GM21367 (cell line): ENCODE measurements around the gene DAB2IP.

Experiments
- ATAC-seq: cut with Tn5 transposase; IDR thresholded peaks from one replicate; pipeline ENCODE4 v1.9.1; 2021; ENCODE audit not compliant: unreplicated experiment

Gene DAB2IP

DNA sequence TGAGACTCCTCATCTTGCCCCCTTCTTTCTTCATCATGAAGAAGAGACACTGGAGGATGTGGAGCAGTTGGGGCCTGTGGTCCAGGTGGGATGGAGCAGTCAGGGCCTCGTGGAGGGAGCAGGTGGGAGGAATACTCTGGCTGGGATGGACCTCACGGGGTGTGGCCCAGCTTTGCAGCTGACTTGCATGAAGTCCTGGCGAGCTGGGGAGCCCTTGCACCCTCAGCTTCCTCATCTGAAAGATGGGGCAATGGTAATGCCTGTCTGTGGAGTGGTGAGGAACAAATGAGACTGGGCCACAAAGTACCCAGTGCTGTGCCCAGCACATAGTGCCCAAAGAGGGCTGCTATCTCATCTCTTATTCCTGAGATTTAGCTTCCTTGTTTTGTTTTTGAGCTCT, 91.5 kb downstream of the DAB2IP start:
- no peak for ATAC-seq

DNA sequence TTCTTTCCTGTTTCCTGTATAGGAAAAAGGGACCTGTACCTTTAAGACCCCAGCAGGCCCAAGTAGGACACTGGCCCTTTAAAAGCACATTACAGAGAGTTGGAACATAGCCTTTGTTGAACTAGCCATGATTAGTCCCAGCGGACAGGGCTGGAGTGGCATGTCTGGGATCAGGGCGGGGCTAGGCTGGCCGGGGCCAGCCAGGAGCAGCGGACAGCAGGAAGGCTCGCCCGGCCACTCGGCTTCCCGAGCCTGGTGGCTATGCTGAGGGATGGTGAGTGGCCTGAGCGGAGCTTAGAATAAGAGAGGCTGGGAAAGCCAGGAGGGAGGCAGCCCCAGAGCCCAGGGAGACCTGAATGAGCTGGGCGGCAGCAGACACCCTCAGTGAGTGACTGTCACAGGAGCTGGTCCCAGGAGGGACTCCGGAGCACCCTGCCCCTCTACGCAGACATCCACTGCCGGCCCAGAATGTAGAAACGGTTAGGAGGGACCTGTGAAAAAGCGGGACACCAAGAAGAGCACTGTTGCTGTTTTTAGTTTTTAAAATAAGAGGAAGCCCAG, 92.1 kb downstream of the DAB2IP start:
- ATAC-seq, result no peak

DNA sequence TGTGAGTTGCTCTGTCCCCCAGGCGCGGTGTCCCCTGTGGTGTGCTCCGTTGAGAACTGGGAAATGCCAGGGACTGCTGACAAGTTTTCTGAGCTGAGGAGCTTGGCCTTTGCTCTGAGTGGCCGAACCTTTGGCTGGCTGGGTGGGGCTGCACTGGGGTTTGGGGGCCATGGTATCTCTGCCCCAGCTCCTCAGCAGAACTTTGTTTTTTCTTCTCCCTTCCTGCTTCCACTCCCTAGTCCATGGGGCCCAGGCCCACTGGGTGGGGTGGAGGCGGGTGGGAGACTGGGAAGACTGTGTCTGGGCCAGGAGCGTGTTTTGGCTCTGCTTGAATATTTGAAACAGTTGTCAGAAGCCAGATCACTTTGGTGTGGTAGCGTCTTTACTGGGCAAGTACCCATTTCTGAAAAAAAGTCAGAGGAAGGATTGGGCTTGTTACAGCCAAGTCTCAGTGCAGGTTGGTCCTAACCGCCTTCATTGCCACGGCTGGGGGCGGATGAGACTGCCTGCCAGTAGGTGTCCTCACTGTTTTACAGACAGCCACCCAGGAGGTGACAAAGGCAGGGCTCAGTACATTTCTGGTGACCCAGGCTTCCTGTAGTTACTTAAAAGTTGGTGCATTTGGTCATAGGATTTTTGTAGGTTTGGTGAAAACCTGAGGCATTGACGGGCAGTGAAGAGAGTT, 92.7 kb downstream of the DAB2IP start:
- ATAC-seq, result no peak

- ATAC-seq, result no peak
Observed at GRCh38 chr9:121744687-121745395, 93.4 kb downstream of the DAB2IP start.

GRCh38 chr9:121745396-121745695, 93.9 kb downstream of the DAB2IP start:
- ATAC-seq, result no peak

DNA sequence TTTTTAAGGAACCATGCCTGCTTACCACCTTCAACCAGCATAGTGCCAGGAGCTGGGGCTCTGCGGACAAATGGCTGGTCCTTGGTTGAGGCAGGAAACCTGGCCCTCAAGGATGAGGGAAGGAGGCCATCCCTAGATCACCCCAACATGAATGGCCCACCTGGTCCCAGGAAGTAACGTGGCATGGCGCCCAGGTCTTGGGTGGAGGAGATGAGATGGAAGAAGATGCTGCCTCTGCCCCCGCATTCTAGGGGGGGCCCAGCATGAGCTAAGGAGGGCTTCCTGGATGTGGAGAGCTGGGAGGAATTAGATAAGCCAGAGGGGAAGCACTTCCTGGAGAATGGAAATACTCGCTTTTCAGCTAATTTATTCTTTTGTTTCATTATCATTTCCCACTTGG, 95.0 kb downstream of the DAB2IP start:
- ATAC-seq, result no peak

GRCh38 chr9:121746866-121747265, 95.4 kb downstream of the DAB2IP start:
- ATAC-seq, result no peak

DNA sequence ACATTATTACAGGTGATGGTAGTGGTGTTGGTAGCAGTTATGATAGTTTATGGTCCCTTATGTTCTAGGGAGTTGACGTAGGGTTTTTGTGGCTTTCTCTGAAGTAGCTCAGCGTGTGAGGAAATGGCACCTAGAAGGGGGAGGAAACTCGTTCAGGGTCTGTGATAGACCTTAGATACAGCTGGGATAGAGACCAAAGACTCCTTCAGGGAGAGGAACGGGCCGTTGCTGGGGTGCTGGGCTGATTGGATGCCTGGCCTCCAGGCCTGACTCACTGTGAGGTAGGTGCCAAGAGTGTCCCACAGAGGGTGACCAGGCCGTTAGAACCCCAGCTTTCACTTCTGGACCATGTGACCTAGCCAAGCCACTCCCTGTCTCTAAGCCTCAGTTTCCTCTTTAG, 96.6 kb downstream of the DAB2IP start:
- ATAC-seq, result no peak

DNA sequence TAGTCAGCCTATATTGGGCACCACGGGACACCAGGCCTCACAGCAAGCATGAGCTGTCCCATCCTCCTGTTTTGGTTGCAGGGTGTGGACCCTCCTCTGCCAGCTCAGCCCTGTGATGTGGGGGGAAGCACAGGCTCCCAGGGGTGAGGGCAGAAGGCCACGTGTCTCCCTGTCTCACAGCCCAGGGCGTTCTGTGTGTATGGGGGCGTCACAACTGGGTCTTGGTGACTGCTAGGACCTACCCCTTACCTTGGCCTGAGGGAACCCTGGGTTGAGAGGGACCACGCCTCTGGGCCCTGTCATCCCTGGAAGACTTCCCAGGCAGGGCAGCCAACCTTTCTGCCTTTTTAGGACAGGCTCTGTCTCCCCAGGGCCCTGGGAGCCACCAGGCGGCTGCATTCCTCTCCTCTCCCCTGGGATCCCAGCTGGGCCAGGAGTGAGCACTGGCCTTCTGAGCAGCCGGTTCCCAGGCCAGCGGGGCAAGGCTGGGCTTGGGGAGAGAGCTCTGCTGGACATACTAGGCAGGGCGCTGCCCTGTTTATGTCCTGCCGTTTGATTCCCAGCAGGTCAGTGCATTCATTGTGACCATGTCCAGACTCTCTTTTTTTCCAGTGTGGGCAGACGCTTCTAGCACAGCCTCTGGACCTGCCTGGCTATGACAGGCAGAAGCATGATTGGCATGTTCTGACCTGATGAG, 97.4 kb downstream of the DAB2IP start:
- no peak for ATAC-seq

DNA sequence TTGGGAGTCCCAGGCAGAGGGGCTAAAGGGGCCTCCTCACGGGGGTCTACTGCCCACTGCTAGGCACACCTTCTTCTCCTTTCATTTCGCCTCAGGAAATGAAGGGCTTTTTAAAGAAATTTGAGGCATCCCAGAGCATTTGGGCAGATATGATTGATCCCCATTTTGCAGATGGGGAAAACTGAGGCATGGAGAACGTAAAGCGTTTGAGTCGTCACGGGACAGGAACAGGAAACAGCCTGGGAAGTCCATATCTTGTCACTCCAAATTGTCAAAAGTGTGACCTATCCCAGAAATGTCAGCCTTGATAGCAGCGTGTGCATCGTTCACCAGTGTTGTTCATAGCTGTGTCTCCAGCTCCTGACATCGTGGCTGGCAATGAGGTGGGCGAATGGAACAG, 98.2 kb downstream of the DAB2IP start:
- ATAC-seq, result no peak

GRCh38 chr9:121750259-121750714, 98.9 kb downstream of the DAB2IP start:
- no peak for ATAC-seq

- no peak for ATAC-seq
Observed at GRCh38 chr9:121750715-121751623, 99.5 kb downstream of the DAB2IP start.

DNA sequence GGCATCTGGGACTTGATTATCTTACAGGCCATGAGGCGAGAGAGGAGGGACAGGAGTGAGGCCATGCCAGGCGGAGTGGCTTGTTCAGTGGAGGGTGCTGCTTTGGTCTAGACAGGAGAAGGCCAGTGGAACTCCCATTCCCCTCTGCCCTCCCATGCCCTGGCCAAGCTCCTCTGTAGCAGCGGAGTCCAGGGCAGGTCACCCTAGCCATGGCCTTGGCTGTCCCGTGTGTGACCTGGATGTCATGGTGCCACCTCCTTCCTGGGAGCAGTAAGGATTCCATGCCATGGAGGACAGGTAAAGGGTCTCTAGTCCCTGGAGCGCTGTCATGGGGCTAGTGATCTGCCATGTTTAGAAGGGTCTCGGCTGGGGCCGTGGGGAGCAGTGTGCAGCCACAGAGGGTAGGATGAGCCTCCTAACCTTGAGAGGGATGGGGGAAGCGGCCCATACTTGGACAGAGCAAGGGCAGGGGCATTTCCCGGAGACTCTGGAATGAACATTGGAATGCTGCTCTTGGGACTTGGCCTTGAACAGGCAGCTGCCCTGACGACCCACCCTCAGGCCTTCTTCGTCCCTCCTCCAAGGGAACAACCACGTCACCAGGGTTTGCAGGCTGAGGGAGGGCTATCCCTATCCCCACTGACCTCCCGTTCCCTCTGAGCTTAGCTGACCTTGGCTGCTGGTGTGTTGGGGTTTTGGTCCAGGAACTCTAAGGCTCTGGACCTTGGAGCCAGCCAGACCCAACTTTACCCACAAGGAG, 100.4 kb downstream of the DAB2IP start:
- no peak for ATAC-seq

- no peak for ATAC-seq
Observed at GRCh38 chr9:121752929-121753328, 101.5 kb downstream of the DAB2IP start.

- no peak for ATAC-seq
Observed at GRCh38 chr9:121753802-121754654, 102.6 kb downstream of the DAB2IP start.

GRCh38 chr9:121754655-121755436, 103.4 kb downstream of the DAB2IP start:
- no peak for ATAC-seq

DNA sequence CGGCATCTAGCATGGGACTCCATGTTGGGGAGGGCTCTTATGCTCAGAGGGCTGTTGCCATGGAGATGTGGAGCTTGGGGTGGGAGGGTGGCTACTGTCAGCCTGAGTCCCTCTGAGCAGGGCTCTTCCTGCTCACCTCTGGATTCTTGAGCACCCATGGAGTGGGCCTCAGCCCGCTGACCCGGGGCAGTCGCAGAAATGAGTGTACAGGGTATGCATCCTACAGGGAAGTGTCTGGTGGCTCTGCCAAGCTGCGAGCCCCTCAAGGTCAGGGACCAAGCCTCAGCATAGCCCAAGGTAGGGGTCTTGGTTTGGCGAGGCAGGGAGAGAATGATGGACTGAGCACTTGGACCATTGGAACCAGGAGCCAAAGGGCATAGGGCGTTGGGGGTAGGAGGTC, 104.1 kb downstream of the DAB2IP start:
- no peak for ATAC-seq

- no peak for ATAC-seq
Observed at GRCh38 chr9:121756474-121757280, 105.2 kb downstream of the DAB2IP start.
